A549 (cell line): ENCODE measurements around the gene AP5M1. TPM values are rescaled to one million over a fixed set of nuclear protein-coding genes. Genes with fewer than 3 reads are reported as not detected.

Experiments used
- ATAC-seq, 2 experiments: fragments of 200-7000 bp in 1 of 2; fragments of >200 bp in 1 of 2; cut with Nextera tagmentation in 1 of 2; cut with Tn5 transposase in 1 of 2; 3 replicates each; pipeline versions ENCODE4 v1.8.0 to v1.9.1; 2018 to 2020; ENCODE audit warnings: mild to moderate bottlenecking in 1 of 2, moderate library complexity in 1 of 2
- CTCF ChIA-PET: fragments of 300-600 bp; sonication (Branson Sonifier 250); formaldehyde crosslinking; extraction: SDS; loops from one replicate; lab custom pipeline; 2021; ENCODE audit warnings: antibody characterized with exemption, inconsistent platforms; lab: Yijun Ruan, JAX
- POLR2A ChIA-PET: fragments of 350-600 bp; formaldehyde crosslinking; extraction: SDS; loops from one replicate; lab custom pipeline; 2021; ENCODE audit warnings: antibody characterized with exemption, inconsistent platforms; lab: Yijun Ruan, JAX
- DNase-seq, 2 experiments: peaks; one replicate each; pipeline versions ENCODE4 v3.0.0 to v3.0.0-alpha.2; 2011 to 2016; ENCODE audit warnings: low read depth in 1 of 2, low spot score in 1 of 2
- FAIRE-seq: peaks from 2 replicates; lab custom pipeline; 2011; peaks lifted over from hg19 to GRCh38; lab: Jason Lieb, UNC
- H3K27ac ChIP-seq, 2 experiments: fragments of >200 bp; sonication (Bioruptor Twin); formaldehyde crosslinking; 3 replicates each; pipeline ENCODE4 v1.5.1; 2016 to 2017
- H3K4me1 ChIP-seq: fragments of >200 bp; sonication (Bioruptor Twin); formaldehyde crosslinking; 3 replicates; pipeline ENCODE4 v1.6.1; 2016
- H3K4me2 ChIP-seq: fragments of >200 bp; sonication (Bioruptor Twin); formaldehyde crosslinking; 3 replicates; pipeline ENCODE4 v1.6.1; 2016
- H3K4me3 ChIP-seq: fragments of >200 bp; sonication (Bioruptor Twin); formaldehyde crosslinking; 3 replicates; pipeline ENCODE4 v1.5.1; 2016
- H3K9me3 ChIP-seq: fragments of >200 bp; sonication (Bioruptor Twin); formaldehyde crosslinking; 3 replicates; pipeline ENCODE4 v1.6.1; 2016
- CBX2 ChIP-seq: fragments of 200-600 bp; sonication (generic); IDR thresholded peaks from 2 replicates; pipeline ENCODE4 v1.6.1; 2016; ENCODE audit warnings: low read depth, mild to moderate bottlenecking, borderline replicate concordance
- CBX8 ChIP-seq: fragments of 200-600 bp; sonication (generic); IDR thresholded peaks from 2 replicates; pipeline ENCODE4 v1.6.1; 2016
- EHF ChIP-seq: fragments of 250-450 bp; sonication (Bioruptor Pico); IDR thresholded peaks from 2 replicates; pipeline ENCODE4 v1.5.0; 2020; ENCODE audit warnings: mild to moderate bottlenecking
- EHMT2 ChIP-seq: fragments of 200-600 bp; sonication (generic); IDR thresholded peaks from 2 replicates; pipeline ENCODE4 v1.6.1; 2016; ENCODE audit warnings: antibody characterized with exemption, low read depth, mild to moderate bottlenecking, moderate library complexity
- ESRRA ChIP-seq: fragments of 150-350 bp; IDR thresholded peaks from 2 replicates; pipeline ENCODE4 v1.6.1; 2014; ENCODE audit warnings: mild to moderate bottlenecking, low read length, borderline replicate concordance
- HMGXB4 ChIP-seq: fragments of 250-450 bp; sonication (Bioruptor Pico); IDR thresholded peaks from 2 replicates; pipeline ENCODE4 v1.5.0; 2021; ENCODE audit warnings: mild to moderate bottlenecking, moderate library complexity, borderline replicate concordance
- HOXA7 ChIP-seq: fragments of 250-450 bp; sonication (Bioruptor Pico); IDR thresholded peaks from 2 replicates; pipeline ENCODE4 v1.5.0; 2020; ENCODE audit warnings: mild to moderate bottlenecking, moderate library complexity
- JUNB ChIP-seq: fragments of >200 bp; sonication (Bioruptor Twin); formaldehyde crosslinking; IDR thresholded peaks from 2 replicates; pipeline ENCODE4 v1.6.1; 2016
- KDM1A ChIP-seq: fragments of 200-600 bp; sonication (generic); IDR thresholded peaks from 2 replicates; pipeline ENCODE4 v1.6.1; 2016; ENCODE audit warnings: low read depth, mild to moderate bottlenecking
- KDM5A ChIP-seq: fragments of 200-600 bp; sonication (generic); IDR thresholded peaks from 2 replicates; pipeline ENCODE4 v1.6.1; 2016; ENCODE audit warnings: antibody characterized with exemption, mild to moderate bottlenecking
- MAFK ChIP-seq: fragments of 450-650 bp; IDR thresholded peaks from 2 replicates; pipeline ENCODE4 v1.6.1; 2014; ENCODE audit not compliant: partially characterized antibody
- NFE2L2 ChIP-seq: fragments of 150-350 bp; conservative IDR thresholded peaks from 2 replicates; pipeline ENCODE4 v1.6.1; 2014; ENCODE audit warnings: low read length
- POLR2AphosphoS2 ChIP-seq: conservative IDR thresholded peaks from 2 replicates; pipeline ENCODE4 v1.6.1; 2012; ENCODE audit warnings: low read length, improper control_type of control experiment, inconsistent platforms
- RAD21 ChIP-seq, 2 experiments: fragments of >200 bp in 1 of 2; sonication (Bioruptor Twin) in 1 of 2; formaldehyde crosslinking in 1 of 2; IDR thresholded peaks in 1 of 2; conservative IDR thresholded peaks in 1 of 2; 2 replicates in 1 of 2; 3 replicates in 1 of 2; pipeline ENCODE4 v1.6.1; 2012 to 2018; ENCODE audit warnings: inconsistent platforms in 1 of 2
- RCOR1 ChIP-seq: fragments of 150-350 bp; IDR thresholded peaks from 2 replicates; pipeline ENCODE4 v1.6.1; 2014; ENCODE audit warnings: antibody characterized with exemption, low read length, low read depth
- RFX5 ChIP-seq: fragments of 450-650 bp; IDR thresholded peaks from 2 replicates; pipeline ENCODE4 v1.7.1; 2014; ENCODE audit warnings: antibody characterized with exemption, mild to moderate bottlenecking, moderate library complexity
- SMC3 ChIP-seq: fragments of >200 bp; sonication (Bioruptor Twin); formaldehyde crosslinking; IDR thresholded peaks from 3 replicates; pipeline ENCODE4 v1.6.1; 2018; ENCODE audit warnings: inconsistent platforms
- SREBF2 ChIP-seq: fragments of 450-650 bp; IDR thresholded peaks from 2 replicates; pipeline ENCODE4 v1.6.1; 2014; ENCODE audit warnings: mild to moderate bottlenecking, moderate library complexity
- TFCP2L1 ChIP-seq: fragments of 250-450 bp; sonication (Bioruptor Pico); IDR thresholded peaks from 2 replicates; pipeline ENCODE4 v1.5.0; 2021; ENCODE audit warnings: mild to moderate bottlenecking
- USF2 ChIP-seq: fragments of 450-650 bp; IDR thresholded peaks from 2 replicates; pipeline ENCODE4 v1.6.1; 2014; ENCODE audit warnings: antibody characterized with exemption
- ZC3H11A ChIP-seq: fragments of 450-650 bp; IDR thresholded peaks from 2 replicates; pipeline ENCODE4 v1.6.1; 2014; ENCODE audit warnings: antibody characterized with exemption, mild to moderate bottlenecking
- ZFP36 ChIP-seq: fragments of 450-650 bp; IDR thresholded peaks from 2 replicates; pipeline ENCODE4 v1.6.1; 2014; ENCODE audit warnings: borderline replicate concordance; ENCODE audit not compliant: partially characterized antibody
- WGBS: methylation state at CpG from one replicate; pipeline ENCODE4 v1.1.6; 2017; ENCODE audit errors: missing lambda C conversion rate; 5-methylcytosine and 5-hydroxymethylcytosine counted together
- polyA plus RNA-seq, 4 experiments: library from polyadenylated mRNA; depleted of rRNA in 3 of 4; stranded (reverse); fragments of >200 nt; fragmentation: RNase III in 1 of 4; extraction: RNeasy Plus Mini Kit Qiagen cat#74134 plus additional on column Dnase treatment in 1 of 4; gene quantifications; 2 replicates in 3 of 4; 3 replicates in 1 of 4; pipeline ENCODE4 v1.2.3, GENCODE V29; 2011 to 2017

AP5M1 gene
- polyA plus RNA-seq, 2 of the 4 experiments (the other 2 are of a cell fraction), result 22.8 to 40.6 TPM

- peaks cover 26% of the 10 kb centered on the region for H3K4me1 ChIP-seq
- H3K4me2 ChIP-seq, result no peak overlapping the region
- no peak for FAIRE-seq
- ATAC-seq, result no peak
- H3K9me3 ChIP-seq, result no peaks in the 10 kb centered on the region
- H3K4me3 ChIP-seq, result no peak overlapping the region
- TF ChIP-seq SREBF2 (no peak), JUNB (no peak), KDM5A (no peak), TFCP2L1 (CRISPR knock-in tag) (no peak), HMGXB4 (no peak), SMC3 (no peak), KDM1A (no peak)
- TF ChIP-seq, all 56 proteins: peak for 0
- ChIA-PET POLR2A (interaction anchor here (1.2 kb wide), 1 partner anchor 25 kb away, joined by 3 read pairs; the partner anchor contains the start of genes AP5M1 and EXOC5), CTCF (interaction anchor here (1.2 to 1.4 kb wide), 2 partner anchors 12 to 51 kb away, joined by 3 to 4 read pairs; no protein-coding TSS in a partner anchor)
- no peak for DNase-seq
- H3K27ac ChIP-seq, result no peak overlapping the region
These were observed 25.5 kb upstream of the AP5M1 start for GRCh38 chr14:57243320-57243719.

GRCh38 chr14:57244106-57244505 lies 24.7 kb upstream of the AP5M1 start:
- Histone ChIP-seq H3K27ac (no peak overlapping the region), H3K4me2 (no peak overlapping the region), H3K9me3 (no peaks in the 10 kb centered on the region), H3K4me3 (no peak overlapping the region), H3K4me1 (peaks cover 28% of the 10 kb centered on the region)
- ChIA-PET CTCF (no interaction called here), POLR2A (interaction anchor here (1.2 kb wide), 1 partner anchor 24 kb away, joined by 3 read pairs; the partner anchor contains the start of genes AP5M1 and EXOC5)
- TF ChIP-seq EHF (CRISPR knock-in tag), result no peak
- TF ChIP-seq MAFK, result no peak
- no peak for TF ChIP-seq RCOR1
- TF ChIP-seq HOXA7 (CRISPR knock-in tag), result no peak
- no peak for TF ChIP-seq RAD21 (conservative IDR thresholded peaks at IDR 0.05 in 1 of 2, IDR thresholded peaks at IDR 0.05 in 1 of 2)
- no peak for TF ChIP-seq EHMT2
- no peak for TF ChIP-seq USF2
- TF ChIP-seq SREBF2, result no peak
- ATAC-seq, result no peak
- FAIRE-seq, result peak; percentile 23
- no peak for DNase-seq
- 76% methylated on average over 2 of the region's 2 CpGs for WGBS

GRCh38 chr14:57245941-57246340 lies 22.8 kb upstream of the AP5M1 start:
- DNase-seq (no peak), ATAC-seq (no peak), FAIRE-seq (no peak)
- H3K4me2 ChIP-seq, result no peak overlapping the region
- POLR2A ChIA-PET, result no interaction called here
- no peak for TF ChIP-seq ZFP36
- TF ChIP-seq NFE2L2, result no peak
- TF ChIP-seq POLR2AphosphoS2, result no peak
- TF ChIP-seq ZC3H11A, result no peak
- no peak for TF ChIP-seq ESRRA
- no peak for TF ChIP-seq EHMT2
- TF ChIP-seq RCOR1, result no peak
- no peak for TF ChIP-seq CBX8
- TF ChIP-seq KDM5A, result no peak
- no peak for TF ChIP-seq CBX2
- no peak for TF ChIP-seq RFX5
- no peak overlapping the region for H3K27ac ChIP-seq
- H3K4me1 ChIP-seq, result peaks cover 28% of the 10 kb centered on the region
- CTCF ChIA-PET, result no interaction called here
- 97% methylated on average over 2 of the region's 2 CpGs for WGBS
- no peak overlapping the region for H3K4me3 ChIP-seq
- H3K9me3 ChIP-seq, result no peaks in the 10 kb centered on the region
